Erythroblast (primary cell): ENCODE data around the gene AFG1L.

Experiments used
- GATA1 ChIP-seq: IDR thresholded peaks from 2 replicates; pipeline ENCODE4 v1.6.1; 2011; ENCODE audit warnings: low read depth, mild to moderate bottlenecking, control low read depth, low read length, moderate library complexity
- POLR2A ChIP-seq: IDR thresholded peaks from 2 replicates; pipeline ENCODE4 v1.6.1; 2011; ENCODE audit warnings: mild to moderate bottlenecking, low read length

DNA sequence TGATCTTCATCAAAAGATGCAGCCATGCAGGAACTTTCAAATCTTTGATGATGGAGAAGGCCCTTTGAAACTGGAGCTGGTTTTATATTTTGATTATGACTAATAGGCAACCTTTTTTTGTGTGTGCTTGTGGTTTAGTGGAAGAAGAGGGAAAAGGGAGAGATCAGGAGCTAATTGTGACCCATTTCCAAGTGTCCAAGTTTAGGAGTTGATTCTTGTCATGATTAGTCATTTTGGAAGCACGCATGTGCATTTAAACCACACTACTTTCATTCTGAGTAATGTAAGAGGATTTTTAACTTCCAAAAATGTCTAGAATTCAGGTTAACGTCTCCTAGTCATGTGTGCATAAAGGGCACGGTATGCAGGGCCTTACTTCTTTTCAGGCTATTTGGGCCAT is 269.3 kb downstream of the AFG1L start:
- TF ChIP-seq POLR2A (no peak), GATA1 (no peak)
